H1 (cell line): ENCODE results near the gene SPAG16. TPM values are rescaled to one million over a fixed set of nuclear protein-coding genes. Genes with fewer than 3 reads are reported as not detected.

Experiments
- CTCF ChIA-PET: fragments of 300-600 bp; sonication (Branson Sonifier 250); formaldehyde crosslinking; loops from one replicate; lab custom pipeline; 2021; ENCODE audit not compliant: partially characterized antibody; lab: Charles Lee
- POLR2A ChIA-PET: fragments of 300-600 bp; sonication (Branson Sonifier 250); formaldehyde crosslinking; loops from one replicate; lab custom pipeline; 2021; ENCODE audit warnings: inconsistent platforms; ENCODE audit not compliant: partially characterized antibody; lab: Charles Lee
- DNase-seq, 2 experiments: peaks; one replicate each; pipeline versions ENCODE4 v3.0.0 to v3.0.0-alpha.2; 2010 to 2022; ENCODE audit warnings: low spot score in 2 of 2, low read depth in 1 of 2, mixed read lengths in 1 of 2
- FAIRE-seq: peaks from 2 replicates; lab custom pipeline; 2011; peaks lifted over from hg19 to GRCh38; lab: Jason Lieb, UNC
- H2AFZ ChIP-seq: 2 replicates; pipeline ENCODE4 v1.8.1; 2012; ENCODE audit warnings: low read length, inconsistent platforms
- H2AK5ac ChIP-seq: 2 replicates; pipeline ENCODE4 v1.6.1; 2013; ENCODE audit warnings: low read depth, low read length
- H2BK120ac ChIP-seq: replicated peaks from 2 replicates; pipeline ENCODE3; 2013; ENCODE audit warnings: low read depth, low read length, inconsistent platforms
- H2BK12ac ChIP-seq: 2 replicates; pipeline ENCODE4 v1.6.1; 2013; ENCODE audit warnings: low read depth, low read length
- H2BK15ac ChIP-seq: 2 replicates; pipeline ENCODE4 v1.6.1; 2013; ENCODE audit warnings: low read length
- H2BK20ac ChIP-seq: 2 replicates; pipeline ENCODE4 v1.6.1; 2013; ENCODE audit warnings: low read length
- H2BK5ac ChIP-seq: 2 replicates; pipeline ENCODE4 v1.6.1; 2013; ENCODE audit warnings: low read depth, low read length
- H3K14ac ChIP-seq: 2 replicates; pipeline ENCODE4 v1.6.1; 2013; ENCODE audit warnings: inconsistent platforms; ENCODE audit not compliant: insufficient read length
- H3K18ac ChIP-seq: 2 replicates; pipeline ENCODE4 v1.6.1; 2013; ENCODE audit warnings: low read length; ENCODE audit errors: extremely low read depth
- H3K23ac ChIP-seq: 2 replicates; pipeline ENCODE4 v1.6.1; 2013; ENCODE audit warnings: inconsistent platforms; ENCODE audit not compliant: insufficient read length
- H3K23me2 ChIP-seq: 2 replicates; pipeline ENCODE4 v1.6.1; 2013; ENCODE audit warnings: low read depth, low read length
- H3K27ac ChIP-seq: 2 replicates; pipeline ENCODE4 v1.6.1; 2011; ENCODE audit warnings: low read depth, low read length, inconsistent platforms
- H3K27me3 ChIP-seq, 4 experiments: replicated peaks in 1 of 4; 1 replicate in 1 of 4; 2 replicates in 3 of 4; pipeline versions ENCODE4 v1.6.1 to v1.8.1; 2011 to 2013; ENCODE audit warnings: low read length in 3 of 4, mild to moderate bottlenecking in 3 of 4, inconsistent platforms in 2 of 4, mixed read lengths in 2 of 4, moderate library complexity in 1 of 4; ENCODE audit not compliant: control insufficient read depth in 3 of 4, insufficient read depth in 3 of 4; ENCODE audit errors: extremely low read depth in 1 of 4
- H3K36me3 ChIP-seq, 4 experiments: 2 replicates each; pipeline versions ENCODE4 v1.6.1 to v1.8.1; 2011 to 2013; ENCODE audit warnings: mild to moderate bottlenecking in 4 of 4, low read length in 3 of 4, moderate library complexity in 2 of 4, control low read depth in 1 of 4, inconsistent platforms in 1 of 4; ENCODE audit not compliant: insufficient read depth in 4 of 4, control insufficient read depth in 2 of 4
- H3K4ac ChIP-seq: replicated peaks from 2 replicates; pipeline ENCODE3; 2013; ENCODE audit warnings: low read length, low read depth, mixed read lengths, inconsistent platforms; ENCODE audit not compliant: insufficient read length
- H3K4me1 ChIP-seq, 4 experiments: replicated peaks in 1 of 4; 1 replicate in 1 of 4; 2 replicates in 3 of 4; pipeline versions ENCODE4 v1.6.1 to v1.8.1; 2011 to 2013; ENCODE audit warnings: low read length in 3 of 4, inconsistent platforms in 2 of 4, mixed read lengths in 1 of 4; ENCODE audit not compliant: insufficient read depth in 4 of 4, control insufficient read depth in 3 of 4
- H3K4me2 ChIP-seq, 2 experiments: 2 replicates each; pipeline versions ENCODE4 v1.6.1 to v1.8.1; 2011 to 2013; ENCODE audit warnings: low read depth in 2 of 2, low read length in 2 of 2, control low read depth in 1 of 2, inconsistent platforms in 1 of 2, mild to moderate bottlenecking in 1 of 2; ENCODE audit not compliant: insufficient read depth in 1 of 2
- H3K4me3 ChIP-seq, 4 experiments: fragments of 200-600, 300-600 bp in 1 of 4; sonication (generic), shearing (Covaris generic), sonication (Bioruptor Twin) in 1 of 4; 2 replicates each; pipeline versions ENCODE4 v1.5.1 to v1.8.1; 2011 to 2016; ENCODE audit warnings: low read length in 4 of 4, low read depth in 3 of 4, control low read depth in 2 of 4, inconsistent platforms in 2 of 4, mild to moderate bottlenecking in 2 of 4, mixed read lengths in 1 of 4, moderate library complexity in 1 of 4; ENCODE audit not compliant: insufficient read depth in 2 of 4; ENCODE audit errors: extremely low read depth in 1 of 4
- H3K56ac ChIP-seq: replicated peaks from 2 replicates; pipeline ENCODE3; 2013; ENCODE audit warnings: low read depth, mild to moderate bottlenecking, mixed read lengths, low read length, inconsistent platforms; ENCODE audit not compliant: insufficient read length
- H3K79me1 ChIP-seq: 2 replicates; pipeline ENCODE4 v1.6.1; 2013; ENCODE audit warnings: low read depth, low read length, control low read depth
- H3K79me2 ChIP-seq, 2 experiments: 2 replicates each; pipeline versions ENCODE4 v1.6.1 to v1.8.1; 2012 to 2013; ENCODE audit warnings: low read length in 2 of 2, mild to moderate bottlenecking in 2 of 2, inconsistent platforms in 1 of 2; ENCODE audit not compliant: insufficient read depth in 2 of 2, control insufficient read depth in 1 of 2
- H3K9ac ChIP-seq, 4 experiments: replicated peaks in 1 of 4; 1 replicate in 1 of 4; 2 replicates in 3 of 4; pipeline versions ENCODE4 v1.6.1 to v1.8.1; 2011 to 2013; ENCODE audit warnings: low read depth in 3 of 4, low read length in 3 of 4, control low read depth in 2 of 4, mild to moderate bottlenecking in 2 of 4, moderate library complexity in 2 of 4, inconsistent platforms in 1 of 4; ENCODE audit errors: extremely low read depth in 1 of 4
- H3K9me3 ChIP-seq, 2 experiments: 2 replicates each; pipeline versions ENCODE4 v1.6.1 to v1.8.1; 2012 to 2013; ENCODE audit warnings: mild to moderate bottlenecking in 2 of 2, moderate library complexity in 2 of 2, control low read depth in 1 of 2, inconsistent platforms in 1 of 2, low read depth in 1 of 2, low read length in 1 of 2, mixed read lengths in 1 of 2; ENCODE audit not compliant: insufficient read depth in 2 of 2
- H4K20me1 ChIP-seq, 2 experiments: replicated peaks in 1 of 2; 2 replicates each; pipeline versions ENCODE3 to v1.8.1; 2011 to 2013; ENCODE audit warnings: inconsistent platforms in 2 of 2, low read length in 2 of 2, mild to moderate bottlenecking in 1 of 2; ENCODE audit not compliant: insufficient read depth in 2 of 2, control insufficient read depth in 1 of 2
- H4K5ac ChIP-seq: 2 replicates; pipeline ENCODE4 v1.6.1; 2013; ENCODE audit warnings: low read length, low read depth, mixed read lengths, inconsistent platforms; ENCODE audit not compliant: insufficient read length
- H4K8ac ChIP-seq: 2 replicates; pipeline ENCODE4 v1.8.0; 2013; ENCODE audit warnings: mild to moderate bottlenecking, moderate library complexity, low read length, inconsistent platforms; ENCODE audit not compliant: insufficient read depth; ENCODE audit errors: extremely low read depth
- H4K91ac ChIP-seq: replicated peaks from 2 replicates; pipeline ENCODE3; 2013; ENCODE audit warnings: low read length, mixed read lengths, inconsistent platforms; ENCODE audit not compliant: insufficient read length
- ATF3 ChIP-seq: IDR thresholded peaks from 2 replicates; pipeline ENCODE4 v1.6.1; 2011; ENCODE audit warnings: low read depth, mild to moderate bottlenecking, low read length; ENCODE audit not compliant: insufficient read depth
- E2F6 ChIP-seq: IDR thresholded peaks from 2 replicates; pipeline ENCODE4 v1.6.1; 2012; ENCODE audit warnings: inconsistent platforms
- EP300 ChIP-seq, 2 experiments: IDR thresholded peaks; 1 replicate in 1 of 2; 2 replicates in 1 of 2; pipeline ENCODE4 v1.6.1; 2011 to 2012; ENCODE audit warnings: low read depth in 2 of 2, low read length in 2 of 2, mild to moderate bottlenecking in 2 of 2, borderline replicate concordance in 1 of 2, inconsistent platforms in 1 of 2, moderate library complexity in 1 of 2
- JUND ChIP-seq: IDR thresholded peaks from 2 replicates; pipeline ENCODE4 v1.6.1; 2011; ENCODE audit warnings: mild to moderate bottlenecking, improper control_type of control experiment, low read length
- POLR2A ChIP-seq, 2 experiments: IDR thresholded peaks; 1 replicate in 1 of 2; 2 replicates in 1 of 2; pipeline ENCODE4 v1.6.1; 2011; ENCODE audit warnings: low read depth in 2 of 2, low read length in 2 of 2, mild to moderate bottlenecking in 2 of 2; ENCODE audit errors: control extremely low read depth in 1 of 2
- RNF2 ChIP-seq: fragments of 200-900, 300-1000 bp; sonication (generic); IDR thresholded peaks from 2 replicates; pipeline ENCODE4 v1.7.1; 2016; ENCODE audit warnings: borderline replicate concordance, low read depth, mild to moderate bottlenecking, antibody characterized with exemption, low read length; ENCODE audit not compliant: poor library complexity, severe bottlenecking; ENCODE audit errors: missing control alignments
- SP4 ChIP-seq: IDR thresholded peaks from 2 replicates; pipeline ENCODE4 v1.6.1; 2012; ENCODE audit warnings: low read length, inconsistent platforms
- SUZ12 ChIP-seq: fragments of 200-600 bp; sonication (generic); IDR thresholded peaks from 2 replicates; pipeline ENCODE4 v1.6.1; 2012; ENCODE audit warnings: mild to moderate bottlenecking, inconsistent platforms, low read length, moderate library complexity, mixed read lengths
- ZNF274 ChIP-seq: IDR thresholded peaks from 2 replicates; pipeline ENCODE4 v1.7.0; 2012; ENCODE audit warnings: low read length, borderline replicate concordance; ENCODE audit errors: extremely low read depth
- WGBS, 2 experiments: shearing (Covaris generic) in 1 of 2; methylation state at CpG; one replicate each; pipeline versions ENCODE4 v1.1.6 to v1.1.7; 2013 to 2015; ENCODE audit warnings: low lambda C conversion rate in 2 of 2, mixed read lengths in 2 of 2, inconsistent platforms in 1 of 2, low coverage in 1 of 2, missing lambda C conversion rate in 1 of 2; ENCODE audit not compliant: insufficient replicate concordance in 2 of 2, insufficient coverage in 1 of 2, insufficient read length in 1 of 2; ENCODE audit errors: extremely low coverage in 1 of 2, missing lambda C conversion rate in 1 of 2; 5-methylcytosine and 5-hydroxymethylcytosine counted together
- polyA plus RNA-seq, 7 experiments: library from polyadenylated mRNA; depleted of rRNA in 3 of 7; stranded (reverse) in 5 of 7; unstranded in 2 of 7; fragments of >200 nt in 5 of 7; fragments of 200-250 nt in 2 of 7; gene quantifications; 1 replicate in 5 of 7; 2 replicates in 1 of 7; 4 replicates in 1 of 7; pipeline versions ENCODE4 v1.2.1 to v1.2.3, GENCODE V29; 2011 to 2013; ENCODE audit warnings: missing spikeins in 2 of 7, mixed read lengths in 2 of 7
- total RNA-seq: library from RNA; stranded (reverse); fragmentation: NEBNext Ultra II Directional; extraction: Animal tissue kit (Norgen Biotek cat#: 25700); gene quantifications from 2 replicates; pipeline ENCODE4 v1.2.1, GENCODE V29; 2021

Gene SPAG16
- total and polyA plus RNA-seq, 2 of the 8 experiments (the other 6 are each of a cell fraction or from before 2014, with no cell fraction given) = 6.0 to 14.9 TPM

GRCh38 chr2:214180686-214181085 lies 896.4 kb downstream of the SPAG16 start:
- CTCF ChIA-PET = no interaction called here
- Histone ChIP-seq H3K18ac (no peak overlapping the region), H3K27ac (no peak overlapping the region), H2BK5ac (no peak overlapping the region), H2BK15ac (no peak overlapping the region), H2BK20ac (no peak overlapping the region), H2AFZ (no peak overlapping the region), H3K9ac (no peak overlapping the region), H3K56ac (no peak overlapping the region), H3K4ac (no peak overlapping the region), H2BK120ac (no peak overlapping the region), H3K4me3 (no peak overlapping the region), H3K79me2 (no peaks in the 10 kb centered on the region), H2AK5ac (no peak overlapping the region), H3K36me3 (no peaks in the 10 kb centered on the region), H3K23ac (no peak overlapping the region), H4K8ac (no peak overlapping the region), H4K20me1 (no peaks in the 10 kb centered on the region), H3K23me2 (no peaks in the 10 kb centered on the region), H4K5ac (no peak overlapping the region), H3K9me3 (no peaks in the 10 kb centered on the region), H2BK12ac (no peak overlapping the region), H3K4me1 (no peaks in the 10 kb centered on the region), H3K14ac (no peak overlapping the region), H3K27me3 (no peaks in the 10 kb centered on the region), H3K4me2 (no peak overlapping the region), H4K91ac (no peak overlapping the region), H3K79me1 (no peaks in the 10 kb centered on the region)
- TF ChIP-seq SP4 (no peak), E2F6 (no peak), RNF2 (no peak), ATF3 (no peak), SUZ12 (no peak), ZNF274 (no peak), JUND (no peak), POLR2A (IDR thresholded peaks at IDR 0.05; ENCODE audit: control extremely low read depth in 1 of 2, low read depth in 2 of 2, low read length in 2 of 2) (no peak), EP300 (IDR thresholded peaks at IDR 0.05; ENCODE audit: borderline replicate concordance in 1 of 2, low read depth in 2 of 2, low read length in 2 of 2) (no peak)
- DNase-seq = no peak
- FAIRE-seq = no peak
- POLR2A ChIA-PET = no interaction called here
- 75% methylated on average over 3 of the region's 3 CpGs; no CpG with 5 or more reads in 1 of the 2 experiments for WGBS, 2 experiments
